Measurements from ENCODE around the gene OR2K2.
"Not testable (repeated sequence)": the region's sequence is repeated elsewhere in the genome, so short reads cannot be mapped to it uniquely, and the experiment has no call there.

Gene OR2K2

DNA sequence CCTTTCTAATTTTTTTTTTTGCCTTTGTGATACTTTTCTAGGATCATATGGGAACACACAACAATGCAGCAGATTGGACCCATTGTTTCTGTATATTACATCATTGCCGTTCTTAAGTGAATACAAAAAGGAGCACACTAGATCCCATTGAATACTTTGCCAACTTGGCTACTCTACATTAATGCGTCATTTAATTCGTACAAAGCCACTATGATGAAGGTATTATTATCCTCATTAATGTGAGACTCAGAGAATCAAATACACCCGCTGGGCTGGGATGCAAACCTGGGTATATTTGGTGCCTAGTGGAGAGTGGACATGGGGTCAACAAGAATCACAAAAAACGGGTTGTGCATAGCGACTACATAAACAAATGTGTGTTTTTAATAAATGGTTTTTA is 31.9 kb downstream of the OR2K2 start:
- DNase-seq (ENCODE audit: low spot score): no peak

- no peak for DNase-seq (ENCODE audit: low spot score)
Observed at GRCh38 chr9:111297066-111297824, 32.8 kb downstream of the OR2K2 start.

- no peak for DNase-seq (ENCODE audit: low spot score)
Observed at GRCh38 chr9:111294691-111295451, 35.2 kb downstream of the OR2K2 start.

GRCh38 chr9:111287127-111287526 is 42.9 kb downstream of the OR2K2 start:
- no peak for DNase-seq (ENCODE audit: low spot score)

DNA sequence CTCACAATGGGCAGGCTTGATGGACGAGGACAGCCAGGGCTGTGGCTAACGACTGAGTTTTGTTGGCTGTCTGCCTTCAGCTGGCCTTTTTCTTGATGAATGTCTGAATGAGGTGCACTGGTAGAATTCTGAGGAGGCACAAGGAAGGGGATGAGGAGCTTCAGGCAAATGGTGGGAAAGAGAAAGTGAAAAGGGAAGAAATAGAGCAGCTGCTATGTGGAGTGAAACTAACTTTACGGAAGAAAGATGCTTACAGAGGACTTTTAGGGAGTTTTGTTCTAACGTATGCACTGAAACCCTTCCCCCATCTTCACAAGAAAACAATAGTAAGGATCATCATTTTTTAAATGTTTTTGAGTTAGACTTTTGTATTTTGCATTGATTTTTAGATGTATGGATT is 45.3 kb downstream of the OR2K2 start:
- no peak for DNase-seq (ENCODE audit: low spot score)

DNA sequence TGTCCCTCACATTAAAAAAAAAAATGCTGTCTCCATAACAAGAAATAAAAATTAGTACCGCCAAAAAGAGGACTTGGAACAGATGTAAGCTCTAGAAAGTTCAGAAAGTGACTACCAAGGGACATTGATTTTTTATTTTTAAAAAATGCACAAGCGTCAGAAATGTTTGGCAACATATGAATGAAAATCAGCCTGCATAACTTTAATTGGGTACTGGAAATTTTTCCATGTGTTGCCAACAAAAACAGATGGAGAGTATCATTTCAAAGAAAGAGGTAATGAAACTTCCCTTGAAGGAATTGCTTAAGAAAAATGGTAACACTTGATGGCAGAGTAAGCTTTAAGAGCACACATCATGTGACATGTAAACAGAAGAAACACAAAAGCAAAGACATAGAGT is 47.2 kb downstream of the OR2K2 start:
- DNase-seq (ENCODE audit: low spot score): no peak

- not testable (repeated sequence) for DNase-seq (ENCODE audit: low spot score)
Observed at GRCh38 chr9:111280795-111281194, 49.2 kb downstream of the OR2K2 start.

All from CD4-positive, alpha-beta T cell treated with Interleukin-2 at 100 ng/mL for 4 hours (primary cell).